ENCODE measurements around the gene CDH4. TPM values are rescaled to one million over a fixed set of nuclear protein-coding genes. Genes with fewer than 3 reads are reported as not detected.

CDH4 gene
- total RNA-seq, 1 donor from 2014 or later, result not detected

DNA sequence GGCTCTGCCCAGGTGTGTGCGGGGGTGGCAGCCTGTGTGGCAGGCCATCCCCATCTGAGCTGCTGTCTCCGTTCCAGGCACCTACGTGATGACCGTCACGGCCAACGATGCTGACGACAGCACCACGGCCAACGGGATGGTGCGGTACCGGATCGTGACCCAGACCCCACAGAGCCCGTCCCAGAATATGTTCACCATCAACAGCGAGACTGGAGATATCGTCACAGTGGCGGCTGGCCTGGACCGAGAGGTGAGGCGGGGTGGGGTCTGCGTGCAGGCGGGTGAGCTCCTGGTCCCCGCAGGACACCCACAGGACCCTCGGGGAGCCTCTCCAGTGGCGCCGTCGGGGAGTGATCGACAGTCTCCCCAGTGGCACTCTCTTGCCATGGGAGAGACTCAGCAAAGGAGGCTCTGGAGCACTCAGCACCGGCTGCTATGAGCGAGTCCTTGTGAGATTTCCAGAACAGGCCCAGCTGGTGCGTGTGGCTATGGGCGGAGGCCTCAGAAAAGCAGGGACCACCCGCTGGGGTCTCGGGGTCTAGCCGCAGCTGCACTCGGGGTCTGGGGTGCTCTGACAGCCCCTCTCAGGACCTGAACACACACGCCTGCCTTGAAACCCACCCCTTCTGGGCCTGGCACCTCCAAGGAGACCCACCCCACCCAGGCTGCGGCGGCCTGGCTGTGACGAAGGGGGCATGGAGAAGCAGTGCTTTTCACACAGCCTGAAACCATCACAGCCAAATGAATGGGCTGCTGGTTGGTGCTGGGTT, 621.8 kb downstream of the CDH4 start:
- Mint-ChIP-seq H3K27me3 (no peaks in the 10 kb centered on the region), H3K9me3 (no peaks in the 10 kb centered on the region), H3K27ac (no peak overlapping the region), H3K36me3 (ENCODE audit: low read depth) (no peaks in the 10 kb centered on the region), H3K4me3 (no peak overlapping the region), H3K4me1 (no peaks in the 10 kb centered on the region)
- TF ChIP-seq, protein P1, sequence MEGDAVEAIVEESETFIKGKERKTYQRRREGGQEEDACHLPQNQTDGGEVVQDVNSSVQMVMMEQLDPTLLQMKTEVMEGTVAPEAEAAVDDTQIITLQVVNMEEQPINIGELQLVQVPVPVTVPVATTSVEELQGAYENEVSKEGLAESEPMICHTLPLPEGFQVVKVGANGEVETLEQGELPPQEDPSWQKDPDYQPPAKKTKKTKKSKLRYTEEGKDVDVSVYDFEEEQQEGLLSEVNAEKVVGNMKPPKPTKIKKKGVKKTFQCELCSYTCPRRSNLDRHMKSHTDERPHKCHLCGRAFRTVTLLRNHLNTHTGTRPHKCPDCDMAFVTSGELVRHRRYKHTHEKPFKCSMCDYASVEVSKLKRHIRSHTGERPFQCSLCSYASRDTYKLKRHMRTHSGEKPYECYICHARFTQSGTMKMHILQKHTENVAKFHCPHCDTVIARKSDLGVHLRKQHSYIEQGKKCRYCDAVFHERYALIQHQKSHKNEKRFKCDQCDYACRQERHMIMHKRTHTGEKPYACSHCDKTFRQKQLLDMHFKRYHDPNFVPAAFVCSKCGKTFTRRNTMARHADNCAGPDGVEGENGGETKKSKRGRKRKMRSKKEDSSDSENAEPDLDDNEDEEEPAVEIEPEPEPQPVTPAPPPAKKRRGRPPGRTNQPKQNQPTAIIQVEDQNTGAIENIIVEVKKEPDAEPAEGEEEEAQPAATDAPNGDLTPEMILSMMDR (IDR thresholded peaks at IDR 0.05), result no peak
- intact Hi-C loops (cut with micrococcal nuclease), result no loop called here
- ChIA-PET POLR2A (no interaction called here), CTCF (no interaction called here)
- DNase-seq, result no peak
- no peak for ATAC-seq (ENCODE audit: low read depth)

DNA sequence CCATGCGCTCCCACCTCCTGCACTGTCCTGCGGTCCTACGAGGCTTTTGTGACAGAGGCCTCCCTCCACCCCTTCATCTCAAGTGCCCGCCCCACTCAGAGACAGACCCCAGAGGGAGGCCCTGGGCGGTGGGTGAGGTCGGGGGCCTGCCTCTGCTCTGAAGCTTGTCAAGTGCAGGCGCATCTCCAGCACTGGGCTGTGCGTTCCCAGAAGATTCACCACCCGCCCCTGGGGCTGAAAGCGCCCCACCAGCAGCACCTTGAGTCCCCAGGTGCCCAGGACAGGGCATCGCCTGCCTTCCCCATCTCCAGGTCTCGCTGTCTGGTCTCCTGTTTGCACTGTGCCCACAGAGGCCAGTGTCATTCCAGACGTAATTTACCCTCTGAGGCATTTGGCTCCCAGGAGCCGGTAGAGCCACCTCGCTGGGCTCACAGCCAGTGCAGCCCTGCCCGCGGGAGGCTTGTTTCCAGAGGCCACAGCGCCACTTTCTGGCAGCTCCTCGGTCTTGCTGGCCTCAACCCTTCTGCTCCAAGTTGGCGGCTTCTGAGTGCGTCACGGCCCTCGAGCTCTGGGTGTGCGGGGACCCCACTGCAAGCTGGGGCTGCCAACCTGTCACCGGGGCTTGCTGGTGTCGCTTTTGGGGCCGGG, 622.5 kb downstream of the CDH4 start:
- ChIA-PET POLR2A (no interaction called here), CTCF (no interaction called here)
- ATAC-seq (ENCODE audit: low read depth) (no peak), DNase-seq (no peak)
- intact Hi-C loops (cut with micrococcal nuclease), result no loop called here
- H3K27me3 Mint-ChIP-seq, result no peaks in the 10 kb centered on the region
- H3K27ac Mint-ChIP-seq, result no peak overlapping the region
- H3K4me1 Mint-ChIP-seq, result no peaks in the 10 kb centered on the region
- H3K9me3 Mint-ChIP-seq, result no peaks in the 10 kb centered on the region
- no peak overlapping the region for H3K4me3 Mint-ChIP-seq
- TF ChIP-seq, protein P1 (IDR thresholded peaks at IDR 0.05), result no peak
- H3K36me3 Mint-ChIP-seq (ENCODE audit: low read depth), result no peaks in the 10 kb centered on the region

DNA sequence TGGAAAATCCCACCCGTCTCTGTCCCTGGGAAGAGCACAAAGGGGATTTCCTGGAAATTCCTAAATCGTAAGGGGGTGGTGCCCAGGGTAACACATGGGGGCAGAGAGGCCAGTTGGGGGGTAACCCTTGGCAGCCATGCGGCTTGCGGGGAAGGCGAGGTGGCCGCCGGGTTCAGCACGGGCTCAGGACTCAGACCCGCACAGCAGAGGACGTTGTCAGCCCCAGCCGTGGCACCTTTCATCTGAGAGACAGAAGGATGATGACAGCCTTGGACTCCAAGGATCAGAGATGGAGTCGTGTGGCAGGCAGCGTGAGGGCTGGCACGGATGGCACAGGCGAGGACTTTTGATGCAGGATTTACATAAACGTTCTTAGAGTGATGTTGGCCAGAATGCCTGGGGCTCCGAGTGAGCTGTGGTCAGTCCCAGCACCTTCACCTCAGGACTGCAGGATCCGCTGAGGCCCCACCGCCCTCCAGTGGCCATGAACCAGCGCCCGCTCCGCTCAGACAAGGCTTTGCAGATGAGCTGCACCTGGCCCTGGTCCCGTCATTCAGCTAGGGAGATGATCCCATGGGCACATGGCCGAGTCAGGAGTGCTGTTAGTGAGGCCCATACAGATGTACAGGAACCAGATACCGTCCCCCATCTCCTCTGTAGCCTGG, 623.3 kb downstream of the CDH4 start:
- intact Hi-C loops (cut with micrococcal nuclease), result no loop called here
- no peak overlapping the region for H3K4me3 Mint-ChIP-seq
- TF ChIP-seq, protein P1 (IDR thresholded peaks at IDR 0.05), result no peak
- no peak overlapping the region for H3K27ac Mint-ChIP-seq
- no peaks in the 10 kb centered on the region for H3K9me3 Mint-ChIP-seq
- H3K36me3 Mint-ChIP-seq (ENCODE audit: low read depth), result no peaks in the 10 kb centered on the region
- no peaks in the 10 kb centered on the region for H3K27me3 Mint-ChIP-seq
- ChIA-PET POLR2A (no interaction called here), CTCF (no interaction called here)
- no peaks in the 10 kb centered on the region for H3K4me1 Mint-ChIP-seq
- ATAC-seq (ENCODE audit: low read depth), result no peak
- no peak for DNase-seq

DNA sequence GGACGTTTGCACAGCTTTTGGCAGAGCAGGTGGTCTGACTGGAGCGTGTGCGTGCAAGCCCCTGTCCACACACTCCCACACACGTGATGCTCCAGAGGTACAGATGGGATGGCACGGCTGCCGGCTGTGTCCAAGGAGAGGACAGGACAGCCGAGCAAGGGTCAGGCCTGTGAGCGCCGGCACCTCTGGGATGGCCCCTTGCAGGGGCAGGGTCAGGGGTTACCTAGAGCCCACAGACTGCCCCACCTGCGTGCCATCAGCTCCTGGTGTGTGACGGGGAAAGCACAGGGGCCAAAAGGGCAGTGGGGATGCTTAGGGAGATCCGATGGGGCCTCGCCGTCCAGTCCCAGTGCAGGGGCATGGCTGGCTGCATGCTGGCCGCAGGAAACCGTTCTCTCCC, 623.9 kb downstream of the CDH4 start:
- H3K4me3 Mint-ChIP-seq, result no peak overlapping the region

More for the DNA sequence above, 623.9 kb downstream of the CDH4 start:
- no peak for DNase-seq
- H3K9me3 Mint-ChIP-seq, result no peaks in the 10 kb centered on the region
- no peak overlapping the region for H3K27ac Mint-ChIP-seq
- H3K36me3 Mint-ChIP-seq (ENCODE audit: low read depth), result no peaks in the 10 kb centered on the region
- TF ChIP-seq, protein P1 (IDR thresholded peaks at IDR 0.05), result no peak
- ChIA-PET CTCF (no interaction called here), POLR2A (no interaction called here)
- intact Hi-C loops (cut with micrococcal nuclease), result no loop called here
- ATAC-seq (ENCODE audit: low read depth), result no peak
- H3K27me3 Mint-ChIP-seq, result no peaks in the 10 kb centered on the region
- H3K4me1 Mint-ChIP-seq, result no peaks in the 10 kb centered on the region

Measured in activated B cell treated with CpG ODN at 0.5 μM for 24 hours (primary cell).